NCI-H2196 (cell line): ENCODE results near the gene MEGF9.
A peak's percentile ranks its signal among the peaks of the same experiment; 100 is the strongest.

Experiments
- DNase-seq: peaks from one replicate; lab custom pipeline; 2025; ENCODE audit not compliant: unreplicated experiment; lab: John Stamatoyannopoulos, UW

The MEGF9 gene

DNA sequence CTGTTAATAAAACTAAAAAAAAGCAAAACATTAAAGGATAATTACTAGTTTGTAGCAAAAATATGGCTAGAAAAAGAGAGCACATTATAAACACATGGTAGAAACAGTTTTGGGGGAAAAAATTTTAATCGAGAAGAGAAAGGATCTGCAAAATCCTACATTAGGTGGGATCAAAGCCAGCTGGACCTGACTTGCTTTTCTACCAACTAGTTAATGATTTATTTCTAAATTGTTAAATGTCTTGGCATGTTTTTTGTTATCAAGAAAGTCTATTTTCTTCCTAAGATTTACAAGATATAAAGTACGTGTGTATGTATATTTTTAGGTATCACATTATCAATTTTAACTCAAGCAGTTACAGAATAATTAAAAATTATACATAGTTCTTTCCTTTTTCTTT lies 87.2 kb downstream of the MEGF9 start:
- DNase-seq = no peak

DNA sequence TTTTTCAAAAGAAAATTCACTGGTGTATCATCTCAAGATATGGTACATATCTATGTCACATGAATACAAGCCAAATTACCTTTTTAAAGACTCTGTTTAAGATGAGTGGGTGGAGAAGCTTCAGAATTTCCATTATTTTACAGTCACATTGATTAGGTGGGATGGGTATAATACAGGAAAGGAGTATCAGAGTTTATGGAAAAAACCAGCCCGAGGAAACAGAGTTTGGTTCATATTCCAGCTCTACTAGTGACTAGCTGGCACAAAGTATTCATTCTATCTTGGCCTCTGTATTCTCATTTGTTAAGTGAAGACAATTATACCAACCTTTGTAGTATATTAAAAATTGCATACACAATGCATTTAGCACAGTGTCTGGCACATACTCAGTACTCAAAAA lies 87.8 kb downstream of the MEGF9 start:
- DNase-seq = no peak

DNA sequence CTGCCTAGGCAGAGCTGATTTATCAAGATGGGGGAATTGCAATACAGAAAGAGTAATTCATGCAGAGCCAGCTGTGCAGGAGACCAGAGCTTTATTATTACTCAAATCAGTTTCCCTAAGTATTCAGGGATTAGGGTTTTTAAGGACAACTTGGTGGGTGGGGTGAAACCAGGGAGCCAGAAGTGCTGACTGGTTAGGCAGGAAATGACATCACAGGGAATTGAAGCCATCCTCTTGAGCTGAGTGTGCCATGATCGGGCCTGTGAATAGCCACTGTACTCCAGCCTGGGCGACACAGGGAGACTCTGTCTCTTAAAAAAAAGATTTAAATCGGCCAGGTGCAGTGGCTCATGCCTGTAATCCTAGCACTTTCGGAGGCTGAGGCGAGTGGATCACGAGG lies 89.0 kb downstream of the MEGF9 start:
- no peak for DNase-seq

DNA sequence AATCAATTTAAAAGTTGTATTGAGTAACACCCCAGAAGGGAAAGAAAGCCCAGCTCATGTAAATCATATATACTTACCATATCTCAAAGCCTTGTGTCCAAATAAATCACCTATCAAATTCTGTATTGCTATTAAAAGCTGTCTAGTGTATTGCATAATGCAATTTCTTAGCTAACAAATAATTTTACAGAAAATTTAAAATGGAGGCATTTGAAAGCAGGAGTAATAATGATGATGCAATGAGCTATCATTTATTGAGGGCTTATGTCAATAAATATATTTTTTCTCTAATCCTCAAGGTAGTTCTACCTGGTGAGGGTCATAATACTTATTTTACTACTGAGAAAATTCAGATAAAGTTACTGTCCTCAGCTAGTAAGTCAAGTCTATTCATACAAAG lies 91.5 kb downstream of the MEGF9 start:
- DNase-seq = no peak

DNA sequence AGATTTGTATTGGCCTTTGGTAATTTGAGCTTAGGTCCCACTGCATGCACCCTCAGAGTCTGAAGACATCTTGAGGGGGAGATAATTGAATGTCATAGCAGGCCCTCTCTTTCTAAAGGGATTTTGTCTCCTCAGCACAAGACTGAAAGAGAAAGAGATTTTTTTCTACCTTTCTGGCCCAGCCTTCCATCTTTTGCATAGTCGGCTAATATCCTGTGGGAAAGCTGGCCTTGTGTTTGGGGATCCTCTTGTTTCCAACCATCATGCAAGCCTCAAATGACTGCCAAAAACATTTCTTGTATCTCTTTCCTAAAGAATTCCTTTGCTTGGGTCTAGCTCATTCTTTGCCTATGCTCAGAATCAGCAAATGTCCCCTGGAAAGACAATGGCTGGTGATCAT lies 92.3 kb downstream of the MEGF9 start:
- no peak for DNase-seq

DNA sequence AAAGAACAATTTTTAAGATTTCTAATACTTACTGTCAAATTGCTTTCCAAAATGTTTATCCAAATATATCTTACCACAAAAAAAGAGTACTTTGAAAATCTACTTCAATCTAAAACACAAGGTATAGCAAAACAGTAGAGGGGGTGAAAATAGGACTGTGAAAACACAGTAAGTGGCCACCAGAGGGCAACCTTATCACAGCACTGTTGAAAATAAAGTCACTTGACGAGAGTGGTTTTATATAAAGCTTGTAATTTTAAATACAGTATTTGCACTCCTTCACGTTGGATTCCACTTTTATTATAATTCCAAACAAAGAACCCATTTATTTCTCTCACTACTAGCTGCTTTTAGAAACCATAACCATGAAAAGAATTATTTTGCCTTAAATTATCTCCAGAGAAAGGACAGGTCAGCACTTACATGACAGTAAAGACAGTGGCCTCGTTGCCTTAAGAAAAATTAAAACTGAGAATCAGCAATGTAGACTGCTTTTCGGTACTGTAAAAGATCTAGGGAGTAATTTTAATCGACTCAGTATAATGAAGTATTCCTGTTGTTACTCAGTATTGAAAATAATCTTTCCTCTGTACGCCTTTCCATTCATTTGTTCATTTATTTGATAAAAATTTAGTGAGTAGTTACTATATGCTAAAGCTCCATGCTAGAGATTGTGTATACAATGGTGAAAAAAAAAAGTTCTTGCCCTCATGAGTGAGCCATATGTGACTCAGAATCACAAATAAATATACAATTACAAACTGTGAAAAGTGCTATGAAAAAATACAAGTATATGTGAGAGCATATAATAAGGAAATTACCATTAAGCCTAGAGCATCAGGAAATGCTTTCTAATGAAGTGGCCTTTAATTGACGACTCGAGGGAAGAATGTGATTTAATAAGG lies 94.3 kb downstream of the MEGF9 start:
- DNase-seq = peak; percentile 62

DNA sequence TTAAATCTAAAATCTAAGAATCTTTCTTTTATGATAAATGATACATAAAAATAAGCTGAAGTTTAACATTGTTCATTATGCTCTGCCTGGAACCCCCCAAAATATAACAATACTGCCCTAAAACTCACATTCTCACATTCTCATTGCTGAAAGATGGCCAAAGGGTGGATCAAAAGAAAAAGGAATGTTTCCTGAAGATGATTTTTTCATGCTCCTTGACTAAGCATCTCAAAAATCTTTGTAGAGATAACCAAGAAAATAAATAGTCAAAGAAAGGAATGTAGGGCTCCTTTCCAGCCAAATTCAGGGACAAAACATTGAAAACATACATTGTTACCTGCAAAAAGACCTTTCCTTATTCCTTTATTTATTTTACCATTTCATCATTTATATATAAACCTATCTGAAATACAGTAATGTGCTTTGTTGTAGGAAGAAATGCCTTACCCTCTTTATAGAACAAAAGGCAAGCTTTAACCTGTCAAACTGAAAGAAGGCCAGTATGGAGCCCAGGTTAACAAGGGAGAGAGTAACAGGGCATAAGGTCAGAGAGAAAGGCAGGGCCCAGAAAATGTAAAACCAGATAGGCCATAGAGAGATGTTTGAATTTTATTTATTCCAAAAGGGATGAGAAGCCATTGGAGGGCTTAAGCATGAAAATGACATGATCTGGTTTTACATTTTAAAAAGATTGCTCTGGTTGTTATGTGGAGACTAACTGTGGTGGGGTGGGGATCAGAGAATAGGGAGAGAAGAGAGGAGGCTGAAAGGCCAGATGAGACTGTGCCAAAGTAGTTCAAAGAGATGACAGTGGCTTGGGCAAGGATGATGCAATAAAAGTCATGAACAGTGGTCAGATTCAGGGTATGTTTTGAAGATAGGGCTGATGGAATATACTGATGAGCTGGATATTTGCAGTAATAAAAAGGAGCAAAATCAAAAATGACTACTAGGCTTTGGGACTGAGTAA lies 97.0 kb downstream of the MEGF9 start:
- no peak for DNase-seq

DNA sequence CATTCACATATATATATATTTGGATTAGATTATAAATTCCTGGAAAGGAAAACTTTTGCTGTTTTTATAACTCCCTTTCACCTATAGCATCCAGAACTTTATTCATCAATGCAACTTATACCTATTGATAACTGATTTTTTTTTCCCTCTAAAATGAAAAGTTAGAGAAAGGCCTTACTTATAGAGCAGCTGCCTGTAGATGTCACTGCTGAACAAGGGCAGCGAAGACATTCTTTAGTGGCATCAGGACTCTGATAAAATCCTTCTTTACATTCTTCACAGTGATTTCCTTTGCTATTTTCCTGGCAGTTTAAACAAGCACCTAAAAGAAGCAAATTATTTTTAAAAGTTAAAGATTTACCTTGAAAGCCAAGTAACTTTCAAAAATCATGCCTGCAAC lies 102.1 kb downstream of the MEGF9 start:
- no peak for DNase-seq

DNA sequence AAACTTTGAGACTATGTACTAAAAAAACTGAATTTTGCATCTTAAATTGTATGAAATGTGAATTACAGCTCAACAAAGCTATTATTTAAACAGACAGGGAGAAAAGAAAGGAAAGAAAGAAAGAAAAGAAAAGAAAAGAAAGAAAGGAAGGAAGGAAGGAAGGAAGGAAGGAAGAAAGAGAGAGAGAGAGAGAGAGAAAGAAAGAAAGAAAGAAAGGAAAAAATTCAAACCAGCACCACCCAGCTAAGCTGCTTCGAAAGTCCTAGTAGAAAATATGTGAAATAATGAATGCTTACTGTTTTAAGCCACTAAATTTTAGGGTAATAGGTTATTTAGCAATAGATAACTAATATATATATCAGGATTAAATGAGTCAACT lies 102.6 kb downstream of the MEGF9 start:
- DNase-seq = no peak

DNA sequence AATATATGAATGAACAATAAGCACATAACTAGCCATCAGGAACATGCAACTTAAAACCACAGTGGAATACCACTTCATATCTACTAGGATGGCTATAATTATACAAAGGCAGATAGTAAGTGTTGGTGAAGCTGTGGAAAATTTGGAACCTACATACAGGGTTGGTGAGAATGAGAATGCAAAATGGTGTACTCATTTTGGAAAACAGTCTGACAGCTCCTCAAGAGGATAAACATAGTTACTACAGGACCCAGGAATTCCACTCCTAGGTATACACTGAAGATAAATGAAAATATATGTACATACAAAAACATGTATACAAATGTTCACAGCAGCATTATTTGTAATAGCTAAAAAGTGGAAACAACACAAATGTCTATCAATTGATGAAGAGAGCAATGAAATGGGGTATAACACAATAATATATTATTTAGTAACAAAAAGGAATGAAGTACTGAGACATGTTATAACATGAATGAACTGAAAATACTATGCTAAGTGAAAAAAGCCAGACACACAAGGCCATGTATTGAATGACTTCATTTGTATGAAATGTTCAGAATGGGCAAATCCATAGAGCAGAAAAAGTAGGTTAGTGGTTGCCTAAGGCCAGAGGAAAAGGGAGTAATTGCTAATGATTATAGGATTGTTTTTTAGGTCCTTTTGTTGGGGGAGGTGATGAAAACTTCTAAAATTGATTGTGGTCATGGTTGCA lies 103.1 kb downstream of the MEGF9 start:
- DNase-seq = no peak

DNA sequence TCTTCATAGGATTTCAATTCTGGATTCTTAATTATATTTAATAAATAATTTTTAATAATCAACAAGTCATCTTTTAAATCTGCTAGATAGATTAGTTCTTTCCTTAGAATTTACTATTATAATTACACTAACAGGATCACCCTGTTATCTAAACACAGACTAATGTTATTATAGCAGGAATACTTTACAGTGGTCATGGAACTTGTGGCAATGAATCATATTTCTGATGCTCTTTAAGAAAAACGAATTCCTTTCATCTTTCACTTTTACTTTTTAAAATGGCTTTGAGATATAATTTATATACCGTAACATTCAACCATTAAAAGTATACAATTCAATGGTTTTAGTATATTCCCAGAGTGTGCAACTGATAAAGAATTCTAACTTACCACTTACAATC lies 104.6 kb downstream of the MEGF9 start:
- no peak for DNase-seq

DNA sequence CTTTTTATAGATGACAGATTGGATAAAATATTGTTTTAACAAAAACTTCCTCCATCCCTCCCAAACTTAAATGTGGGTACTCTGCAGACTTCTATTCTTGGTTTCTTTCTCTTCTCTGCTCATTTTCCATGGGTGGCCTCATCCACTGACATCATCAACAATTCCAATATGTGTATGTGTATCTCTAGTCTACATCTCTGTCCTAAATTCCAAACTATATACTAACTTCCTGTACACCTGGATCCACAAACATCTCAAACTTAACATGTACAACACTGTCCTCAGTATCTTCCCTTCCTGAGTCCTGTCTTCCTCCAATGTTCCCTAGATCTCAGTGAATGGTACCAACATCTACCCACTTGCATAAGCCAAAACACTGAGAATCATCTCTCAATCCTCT lies 105.8 kb downstream of the MEGF9 start:
- no peak for DNase-seq

DNA sequence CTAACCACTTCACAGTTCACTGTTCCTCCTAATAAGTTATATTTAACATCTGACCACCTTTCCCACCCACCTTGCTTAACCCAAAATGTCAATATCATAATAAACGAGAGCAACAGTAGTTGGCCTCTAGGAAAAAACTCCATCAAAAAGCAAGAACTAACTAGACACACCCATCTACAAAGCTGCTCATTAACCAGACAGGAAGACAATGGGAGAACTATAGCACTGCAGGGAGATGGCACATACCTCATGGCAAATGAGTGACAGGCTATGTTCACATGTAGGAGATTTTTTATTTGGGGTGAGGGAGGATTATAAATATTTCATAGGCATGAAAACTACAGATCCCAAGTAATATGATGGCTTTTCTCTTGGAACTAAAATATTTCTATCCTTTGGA lies 110.7 kb downstream of the MEGF9 start:
- DNase-seq = no peak

DNA sequence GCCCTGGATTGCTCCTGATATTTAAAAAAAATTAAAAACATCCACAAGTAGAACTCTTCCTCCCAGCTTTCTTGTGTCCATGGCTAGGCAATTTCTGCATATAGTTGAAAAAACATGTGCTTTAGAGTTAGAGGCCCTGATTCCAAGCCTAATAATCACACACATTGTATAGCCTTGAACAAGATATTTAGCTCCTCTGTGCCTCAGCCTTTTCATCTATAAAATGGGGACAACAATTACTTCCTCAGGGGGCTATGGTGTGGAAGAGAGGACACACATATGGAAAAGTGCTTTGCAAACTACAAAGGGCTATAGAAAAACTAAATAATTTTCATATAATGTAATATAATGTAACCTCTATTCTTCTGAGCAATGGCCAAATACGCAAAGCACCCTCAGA lies 111.3 kb downstream of the MEGF9 start:
- DNase-seq = no peak

DNA sequence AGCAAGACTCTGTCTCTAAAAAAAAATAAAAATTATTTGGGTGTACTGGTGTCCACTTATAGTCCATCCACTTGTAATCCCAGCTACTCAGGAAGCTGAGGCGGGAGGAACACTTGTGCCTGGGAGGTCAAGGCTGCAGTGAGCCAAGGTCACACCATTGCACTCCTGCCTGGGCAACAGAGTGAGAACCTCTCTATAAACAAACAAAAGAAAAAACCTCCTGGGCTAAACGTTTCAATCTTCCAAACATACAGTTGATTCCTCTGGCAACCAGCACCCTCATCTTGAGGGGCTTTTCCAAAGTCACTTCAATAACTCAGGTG lies 120.4 kb downstream of the MEGF9 start:
- DNase-seq = no peak

DNA sequence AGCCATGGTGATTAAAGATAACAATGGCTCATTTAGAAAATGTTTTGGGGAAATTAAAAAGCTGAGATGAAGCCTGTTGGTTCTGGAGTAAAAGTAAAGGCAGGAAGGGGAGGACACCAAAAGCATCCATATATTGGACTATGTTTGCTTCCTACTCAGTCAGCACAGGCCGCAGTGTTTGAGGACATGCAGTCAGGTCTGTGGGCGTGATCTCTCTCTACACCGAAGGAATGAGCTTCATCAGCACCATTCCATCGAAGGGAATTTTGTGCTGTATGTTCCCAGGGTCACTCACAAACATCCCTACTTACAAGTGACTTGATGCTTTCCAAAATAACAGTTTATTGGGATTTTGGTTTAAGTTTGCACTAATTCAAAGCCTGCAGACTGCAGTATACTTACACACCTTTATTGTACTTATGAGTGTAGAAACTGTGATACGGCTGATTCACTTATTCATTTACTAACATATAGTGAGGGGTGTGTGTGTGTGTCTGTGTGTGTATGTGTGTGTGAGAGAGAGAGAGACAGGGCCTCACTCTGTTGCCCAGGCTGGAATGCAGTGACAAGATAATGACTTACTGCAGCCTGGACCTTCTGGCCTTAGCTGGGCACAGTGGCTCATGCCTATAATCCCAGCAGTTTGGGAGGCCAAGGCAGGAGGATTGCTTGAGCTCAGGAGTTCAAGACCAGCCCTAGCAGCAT lies 120.9 kb downstream of the MEGF9 start:
- DNase-seq = no peak

DNA sequence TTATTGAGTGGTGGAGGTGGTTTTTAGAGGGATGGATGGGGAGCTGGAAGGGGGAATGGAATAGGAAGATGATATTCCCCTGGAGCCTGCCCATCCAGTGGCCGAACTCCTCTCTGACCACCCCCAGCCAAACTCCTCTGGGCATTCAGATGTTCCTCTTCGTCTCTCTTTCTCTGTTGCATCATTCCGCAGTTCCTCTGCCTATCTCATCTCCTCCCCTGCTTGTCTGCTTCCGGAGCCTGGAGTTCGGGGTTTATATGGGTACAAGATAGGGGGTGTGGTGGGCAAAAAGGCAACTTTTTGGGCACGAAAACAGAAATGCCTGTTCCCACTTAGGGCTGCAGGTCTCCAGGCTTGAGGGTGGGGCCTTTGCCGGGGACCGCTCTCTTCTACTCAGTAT lies 122.1 kb downstream of the MEGF9 start:
- DNase-seq = no peak

DNA sequence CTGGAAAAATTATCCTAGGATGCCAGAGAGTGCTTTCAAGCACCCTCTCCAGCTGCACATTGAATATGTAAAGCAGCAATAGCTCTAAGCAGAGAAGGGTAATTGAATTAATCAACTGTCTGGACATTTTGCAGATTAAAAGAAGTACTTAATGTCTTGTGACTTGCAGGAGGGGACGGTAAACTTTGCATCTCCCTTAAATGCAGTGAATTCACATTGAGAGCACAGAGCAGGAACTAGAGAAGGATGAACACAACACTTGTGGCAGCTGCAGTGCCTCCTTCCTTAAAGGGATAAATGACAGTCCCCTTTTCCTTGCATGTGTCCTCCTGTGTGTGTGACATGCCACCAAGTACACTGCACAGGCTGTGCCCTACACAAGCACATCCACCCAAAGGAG lies 126.9 kb downstream of the MEGF9 start:
- DNase-seq = no peak

DNA sequence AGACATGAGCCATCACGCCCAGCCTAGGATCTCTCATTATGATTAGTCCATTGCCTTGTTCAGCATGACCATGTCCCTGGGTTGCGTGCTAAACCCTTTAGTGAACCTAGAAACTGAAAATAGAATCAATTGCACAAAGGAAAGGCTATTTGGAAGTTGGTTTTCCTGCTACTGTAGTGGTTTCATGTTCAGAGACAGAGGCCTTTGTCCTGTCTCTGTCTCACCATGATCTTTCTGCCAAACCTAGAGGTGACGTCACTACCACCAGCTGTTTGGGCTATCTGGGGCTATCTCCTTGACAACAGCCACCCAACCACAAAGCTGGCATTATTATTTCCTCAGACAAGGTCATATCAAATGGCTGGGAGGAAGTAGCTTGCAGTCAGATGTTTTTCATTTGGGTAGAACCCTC lies 130.3 kb downstream of the MEGF9 start:
- DNase-seq = peak; percentile 94

DNA sequence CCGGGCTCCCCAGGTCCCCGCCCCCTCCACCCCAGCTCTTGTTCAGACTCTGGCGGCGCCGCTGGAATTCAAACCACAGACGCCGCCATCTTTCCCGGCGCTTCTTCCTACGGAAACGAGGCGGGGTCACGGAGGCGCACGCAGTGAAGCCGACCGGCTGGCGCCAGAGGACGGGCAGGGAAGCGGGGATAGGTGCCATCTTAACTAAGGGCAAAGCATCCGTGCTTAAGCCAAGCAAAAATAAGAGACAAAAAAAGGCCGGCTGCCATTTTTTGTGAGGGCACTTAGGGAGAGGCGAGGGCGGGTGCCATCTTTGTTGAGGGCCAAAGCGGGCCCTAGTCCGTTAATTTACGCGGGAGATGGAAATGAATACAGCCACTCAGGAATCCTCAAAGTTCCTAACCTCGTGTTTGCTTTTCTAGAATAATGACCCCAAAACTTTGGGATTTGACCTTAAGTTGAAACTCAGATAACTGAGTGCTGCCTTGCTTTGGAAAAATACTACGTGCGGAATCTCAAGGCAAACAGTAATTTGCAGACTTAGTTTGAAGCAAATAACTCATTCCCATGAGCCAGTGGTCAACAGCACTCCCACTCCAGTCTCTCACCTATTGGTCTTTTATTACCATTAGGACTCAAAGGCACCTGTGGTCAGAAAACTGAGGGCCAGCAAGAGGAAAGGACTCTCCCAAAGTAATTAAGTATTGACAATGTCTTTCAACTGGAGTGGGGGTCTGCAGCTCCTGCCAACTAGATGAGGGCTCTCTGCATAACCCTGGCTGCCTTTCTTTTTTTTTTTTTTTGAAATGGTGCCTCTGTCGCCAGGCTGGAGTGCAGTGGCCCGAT lies 134.0 kb downstream of the MEGF9 start, which contains the start of gene CDK5RAP2:
Gene CDK5RAP2, minus strand, starts transcription at position 117 of the 846 bp plus-strand sequence. CDS start 189 bp downstream, outside the sequence.
- DNase-seq = peak; percentile 96
